Activated gamma-delta T cell treated with Interleukin-2 at 50 U/mL for 16 hours (primary cell): ENCODE data around the gene MAP7D2.

Experiments
- DNase-seq: peaks from one replicate; pipeline ENCODE4 v3.0.0-alpha.2; 2020

Gene MAP7D2

GRCh38 chrX:19964017-19964710, 152.5 kb downstream of the MAP7D2 start:
- no peak for DNase-seq

GRCh38 chrX:19960913-19961312, 155.8 kb downstream of the MAP7D2 start:
- DNase-seq, result no peak

- no peak for DNase-seq
Observed at GRCh38 chrX:19958552-19959486, 157.9 kb downstream of the MAP7D2 start.

- no peak for DNase-seq
Observed at GRCh38 chrX:19956923-19957322, 159.8 kb downstream of the MAP7D2 start.
